LNCAP (cell line): Measurements from ENCODE around the gene SLC25A27.

Source experiments
- CTCF ChIP-seq: fragments of 450-650 bp; IDR thresholded peaks from 2 replicates; pipeline ENCODE4 v1.5.1; 2017; ENCODE audit warnings: mild to moderate bottlenecking

The SLC25A27 gene

GRCh38 chr6:46676604-46677313, 24.0 kb downstream of the SLC25A27 start:
- no peak for TF ChIP-seq CTCF

GRCh38 chr6:46677314-46677654, 24.5 kb downstream of the SLC25A27 start:
- no peak; the same call in 1 of the 2 replicates for TF ChIP-seq CTCF

DNA sequence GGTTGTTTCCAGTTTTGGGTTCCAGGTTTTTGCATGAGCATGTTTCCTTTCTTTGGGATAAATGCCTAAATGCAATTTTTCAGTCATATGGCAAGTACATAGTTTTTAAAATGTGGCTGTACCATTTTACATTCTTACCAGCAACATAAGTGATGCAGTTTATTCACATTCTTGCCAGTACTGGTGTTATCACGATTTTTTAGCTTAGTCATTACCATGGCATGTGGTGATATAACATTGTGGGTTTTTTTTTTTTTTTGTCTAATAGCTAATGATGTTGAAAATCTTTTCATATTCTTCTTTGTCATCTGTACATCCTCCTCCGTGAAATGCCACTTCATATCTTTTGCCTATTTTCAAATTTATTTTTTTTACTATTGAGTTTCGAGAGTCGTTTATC, 32.0 kb downstream of the SLC25A27 start:
- no peak for TF ChIP-seq CTCF

DNA sequence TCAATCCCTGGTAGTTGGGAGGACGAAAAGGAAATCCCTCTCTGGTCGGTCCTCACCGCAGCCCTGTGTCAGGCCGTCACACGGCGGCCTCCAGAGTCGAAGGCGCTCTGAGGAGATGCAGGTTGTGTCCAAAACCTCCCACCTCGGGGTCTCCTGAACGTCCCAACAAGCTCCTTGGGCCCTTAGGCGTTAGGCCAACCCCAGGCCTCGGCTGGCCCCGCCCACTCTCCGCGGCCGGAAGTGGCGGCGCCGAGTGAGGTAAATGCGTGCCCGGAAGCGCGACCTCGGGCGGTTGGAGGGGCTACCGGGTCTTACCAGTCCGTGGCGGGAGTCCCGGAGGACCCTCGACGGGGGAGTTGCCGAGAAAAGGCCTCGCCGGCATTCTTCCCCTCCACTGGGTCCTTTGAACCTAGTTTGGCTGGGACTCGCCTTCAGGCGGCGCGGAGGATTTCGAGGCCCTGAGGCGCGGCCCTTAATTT, 34.9 kb downstream of the SLC25A27 start, which contains the start of gene TDRD6:
Gene TDRD6 (plus strand): TSS at position 267 of the 479 bp plus-strand sequence. CDS start 244 bp downstream, outside the sequence.
- TF ChIP-seq CTCF: no peak

DNA sequence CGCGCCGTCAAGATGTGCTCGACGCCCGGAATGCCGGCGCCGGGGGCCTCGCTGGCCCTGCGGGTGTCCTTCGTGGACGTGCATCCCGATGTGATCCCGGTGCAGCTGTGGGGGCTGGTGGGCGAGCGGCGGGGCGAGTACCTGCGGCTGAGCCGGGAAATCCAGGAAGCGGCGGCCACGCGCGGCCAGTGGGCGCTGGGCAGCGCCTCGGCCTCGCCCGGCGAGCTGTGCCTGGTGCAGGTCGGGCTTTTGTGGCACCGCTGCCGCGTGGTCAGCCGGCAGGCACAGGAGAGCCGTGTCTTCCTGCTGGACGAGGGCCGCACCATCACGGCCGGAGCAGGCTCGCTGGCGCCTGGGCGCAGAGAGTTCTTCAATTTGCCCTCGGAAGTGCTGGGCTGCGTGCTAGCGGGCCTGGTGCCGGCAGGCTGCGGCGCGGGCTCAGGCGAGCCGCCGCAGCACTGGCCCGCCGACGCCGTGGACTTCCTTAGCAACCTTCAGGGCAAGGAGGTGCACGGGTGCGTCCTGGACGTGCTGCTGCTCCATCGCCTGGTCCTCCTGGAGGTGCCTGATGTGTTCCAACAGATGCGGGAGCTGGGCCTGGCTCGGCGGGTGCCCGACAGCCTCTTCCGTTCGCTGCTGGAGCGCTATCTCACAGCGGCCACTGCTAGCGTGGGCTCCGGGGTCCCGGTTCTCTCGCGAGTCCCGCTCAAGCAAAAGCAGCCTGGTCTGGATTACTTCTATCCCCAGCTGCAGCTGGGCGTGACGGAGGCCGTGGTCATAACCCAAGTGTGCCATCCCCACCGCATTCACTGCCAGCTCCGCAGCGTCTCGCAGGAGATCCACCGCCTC, 35.6 kb downstream of the SLC25A27 start:
- no peak for TF ChIP-seq CTCF

- no peak for TF ChIP-seq CTCF
These were observed 36.2 kb downstream of the SLC25A27 start for GRCh38 chr6:46688966-46689335.

GRCh38 chr6:46689657-46690056, 36.9 kb downstream of the SLC25A27 start:
- no peak for TF ChIP-seq CTCF
